ENCODE measurements around the gene THEM5.

Gene THEM5

GRCh38 chr1:151839457-151840403, 13.8 kb downstream of the THEM5 start, which contains the start of gene C2CD4D:
TSS of gene C2CD4D (minus strand) at chr1:151839820. CDS start at chr1:151838989, 831 bp downstream.
- DNase-seq (ENCODE audit: low read depth): no peak
- no peak for TF ChIP-seq CTCF (IDR thresholded peaks at IDR 0.05; ENCODE audit: control insufficient read depth, insufficient read depth, low read depth, low read length, missing control alignments)
- H3K4me3 ChIP-seq (ENCODE audit: control insufficient read depth, low read depth, low read length): peak within 1 kb of the TSS; percentile 16

- no peak for DNase-seq (ENCODE audit: low read depth)
- H3K4me3 ChIP-seq (ENCODE audit: control insufficient read depth, low read depth, low read length): peak overlapping the region; percentile 16
- no peak for TF ChIP-seq CTCF (IDR thresholded peaks at IDR 0.05; ENCODE audit: control insufficient read depth, insufficient read depth, low read depth, low read length, missing control alignments)
Measured at GRCh38 chr1:151839082-151839412, 14.5 kb downstream of the THEM5 start.

GRCh38 chr1:151838222-151839081, 15.1 kb downstream of the THEM5 start:
- peak overlapping the region; percentile 16 for H3K4me3 ChIP-seq (ENCODE audit: control insufficient read depth, low read depth, low read length)
- DNase-seq (ENCODE audit: low read depth): no peak
- TF ChIP-seq CTCF (IDR thresholded peaks at IDR 0.05; ENCODE audit: control insufficient read depth, insufficient read depth, low read depth, low read length, missing control alignments): no peak

- no peak for DNase-seq (ENCODE audit: low read depth)
- TF ChIP-seq CTCF (IDR thresholded peaks at IDR 0.05; ENCODE audit: control insufficient read depth, insufficient read depth, low read depth, low read length, missing control alignments): no peak
- no peak overlapping the region; the same call in 1 of the 2 replicates for H3K4me3 ChIP-seq (ENCODE audit: control insufficient read depth, low read depth, low read length)
Measured at GRCh38 chr1:151837884-151838221, 15.7 kb downstream of the THEM5 start.

GRCh38 chr1:151837197-151837596, 16.3 kb downstream of the THEM5 start:
- DNase-seq (ENCODE audit: low read depth): no peak
- no peak for TF ChIP-seq CTCF (IDR thresholded peaks at IDR 0.05; ENCODE audit: control insufficient read depth, insufficient read depth, low read depth, low read length, missing control alignments)
- no peak overlapping the region for H3K4me3 ChIP-seq (ENCODE audit: control insufficient read depth, low read depth, low read length)

- H3K4me3 ChIP-seq (ENCODE audit: control insufficient read depth, low read depth, low read length): no peak overlapping the region
- no peak for TF ChIP-seq CTCF (IDR thresholded peaks at IDR 0.05; ENCODE audit: control insufficient read depth, insufficient read depth, low read depth, low read length, missing control alignments)
- DNase-seq (ENCODE audit: low read depth): no peak
Measured at GRCh38 chr1:151835596-151835995, 17.9 kb downstream of the THEM5 start.
